HG03064 (cell line): ENCODE results near the gene CHST6.
"Not testable (repeated sequence)": the region's sequence is repeated elsewhere in the genome, so short reads cannot be mapped to it uniquely, and the experiment has no call there.

Experiments used
- ATAC-seq: cut with Tn5 transposase; IDR thresholded peaks from one replicate; pipeline ENCODE4 v1.9.1; 2021; ENCODE audit warnings: low read depth; ENCODE audit not compliant: unreplicated experiment

CHST6 gene

GRCh38 chr16:75495076-75495674 is at the start of gene CHST6:
Gene CHST6 (minus strand): TSS chr16:75495441. CDS start chr16:75479828, 15,613 bp downstream.
- ATAC-seq: no peak

- not testable (repeated sequence) for ATAC-seq
Observed at GRCh38 chr16:75542462-75542861, 47.2 kb upstream of the CHST6 start.

GRCh38 chr16:75541236-75541635 is 46.0 kb upstream of the CHST6 start:
- no peak for ATAC-seq

DNA sequence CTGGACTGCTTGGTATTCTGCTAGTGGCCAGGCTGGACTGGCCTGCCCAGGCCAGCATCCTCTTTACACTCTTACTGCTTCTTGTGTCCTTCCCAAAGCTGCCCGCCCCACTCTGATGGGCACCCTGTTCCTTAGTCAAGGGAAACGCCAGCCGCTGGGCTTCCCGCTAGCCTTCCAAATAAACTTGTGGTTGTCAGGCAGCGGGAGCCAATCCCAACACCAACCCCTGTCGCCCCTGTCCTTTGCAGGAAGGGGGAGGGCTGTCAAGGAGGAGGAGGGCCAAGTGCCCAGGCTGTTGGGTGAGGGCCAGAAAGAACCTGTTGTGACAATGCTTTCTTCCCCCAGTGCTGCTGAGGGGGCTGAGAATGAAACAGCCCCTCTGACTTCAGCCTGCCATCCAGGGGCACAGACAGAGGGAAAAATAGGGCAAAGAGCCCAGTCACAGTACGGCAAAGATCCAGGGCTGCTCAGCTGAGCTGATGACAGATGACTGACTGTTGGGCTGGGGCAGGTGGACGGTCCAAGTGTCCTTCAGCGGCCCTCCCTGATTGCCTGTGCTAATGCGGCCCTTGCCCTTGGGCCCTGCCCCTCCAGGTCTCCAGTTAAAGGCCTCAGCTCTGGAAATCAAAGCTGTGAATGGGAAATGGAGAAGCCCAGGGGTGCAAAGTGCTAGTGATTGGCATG is 43.8 kb upstream of the CHST6 start:
- not testable (repeated sequence) for ATAC-seq

DNA sequence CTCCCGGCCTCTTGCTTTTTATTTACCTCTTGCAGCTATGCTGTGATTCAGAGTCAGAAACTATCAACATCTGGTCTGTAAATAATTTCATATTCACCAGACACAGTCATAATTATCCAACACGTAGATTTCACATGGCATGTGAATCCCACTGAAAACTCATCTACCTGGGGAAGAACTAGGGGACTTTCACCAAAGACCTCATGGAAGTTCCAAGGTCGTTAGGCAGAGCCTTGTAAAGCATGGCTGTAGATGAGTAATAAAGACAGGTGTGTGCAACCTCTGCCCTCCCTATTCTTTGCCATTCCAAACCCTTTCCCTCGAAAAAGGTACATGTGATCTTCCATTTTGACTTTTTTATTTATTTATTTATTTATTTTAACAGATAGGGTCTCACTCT is 42.5 kb upstream of the CHST6 start:
- ATAC-seq: no peak

GRCh38 chr16:75535901-75536300 is 40.7 kb upstream of the CHST6 start, which contains the start of gene CHST5:
Gene CHST5 (minus strand): TSS chr16:75536108. CDS start chr16:75530384, 5,724 bp downstream.
- no peak for ATAC-seq

DNA sequence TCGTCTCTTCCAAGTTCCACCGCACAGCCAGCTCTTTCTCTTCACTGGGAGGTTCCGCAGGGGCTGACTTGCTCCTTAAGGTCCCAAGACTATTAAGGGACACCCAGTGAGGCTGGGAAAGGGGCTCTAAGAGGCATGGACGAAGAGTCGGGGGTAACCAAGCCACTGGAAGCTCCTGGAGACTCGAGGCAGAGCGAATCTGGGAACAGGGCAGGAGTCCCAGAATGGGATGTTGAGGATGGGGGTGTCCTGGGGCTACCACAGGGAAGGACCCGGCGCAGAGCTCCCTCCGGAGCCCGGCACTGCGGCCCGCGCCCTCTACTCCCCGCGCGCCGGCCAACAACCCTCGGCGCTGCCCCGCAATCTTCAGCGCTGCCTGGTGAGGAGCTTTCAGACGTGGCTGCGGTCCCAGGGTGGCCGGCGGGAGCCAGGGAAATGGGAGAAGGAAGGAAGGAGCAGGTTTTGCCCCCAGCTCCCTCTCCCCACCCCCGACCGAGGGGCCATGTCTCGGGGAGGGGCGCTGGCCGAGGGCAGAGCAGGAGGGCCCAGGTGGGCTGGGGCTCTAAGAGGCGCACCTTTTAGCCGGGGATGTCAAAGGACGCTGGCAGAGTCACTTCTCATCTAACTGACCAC is 40.1 kb upstream of the CHST6 start:
- ATAC-seq: no peak

- no peak for ATAC-seq
Observed at GRCh38 chr16:75534560-75535205, 39.4 kb upstream of the CHST6 start.

DNA sequence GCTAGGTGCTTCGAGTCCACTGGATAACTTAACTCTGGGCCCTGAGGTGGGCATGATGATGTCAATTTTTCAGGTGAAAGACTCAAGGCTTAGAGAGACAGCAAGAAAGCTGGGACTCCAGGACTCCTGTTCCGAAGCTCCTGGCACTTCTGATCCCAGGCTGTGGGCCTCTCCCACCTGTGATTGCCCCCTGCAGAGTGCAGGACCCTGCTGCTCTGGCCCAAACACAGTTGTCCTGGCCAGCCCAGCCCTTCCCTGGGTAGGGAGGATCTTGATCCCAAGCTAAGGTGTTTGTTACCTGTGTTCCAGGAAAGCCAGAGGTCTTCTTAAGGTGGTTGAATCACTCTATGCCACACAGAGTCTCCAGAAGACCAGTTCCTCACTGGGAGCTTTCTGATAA is 37.5 kb upstream of the CHST6 start:
- no peak for ATAC-seq

GRCh38 chr16:75532142-75532765 is 37.0 kb upstream of the CHST6 start:
- no peak for ATAC-seq

DNA sequence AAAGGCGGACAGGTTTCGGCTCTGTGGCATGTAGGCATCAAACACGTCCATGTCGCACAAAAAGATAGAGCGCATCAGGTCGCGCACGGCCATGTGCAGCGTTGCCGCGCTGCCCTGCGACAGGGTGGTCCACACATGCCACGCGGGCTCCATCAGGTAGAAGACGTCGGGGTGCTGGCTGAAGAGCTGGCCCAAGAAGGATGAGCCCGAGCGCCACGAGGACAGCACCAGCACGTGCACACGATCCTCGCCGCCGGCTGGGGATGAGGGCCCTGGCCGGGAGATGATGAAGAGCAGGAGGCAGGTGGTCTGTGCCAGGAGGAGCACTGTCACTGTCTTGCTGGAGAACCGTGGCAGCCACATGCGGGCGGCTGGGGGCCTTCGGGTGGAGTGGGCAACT is 34.7 kb upstream of the CHST6 start:
- ATAC-seq: no peak

- ATAC-seq: no peak
Observed at GRCh38 chr16:75529056-75529905, 34.0 kb upstream of the CHST6 start.

DNA sequence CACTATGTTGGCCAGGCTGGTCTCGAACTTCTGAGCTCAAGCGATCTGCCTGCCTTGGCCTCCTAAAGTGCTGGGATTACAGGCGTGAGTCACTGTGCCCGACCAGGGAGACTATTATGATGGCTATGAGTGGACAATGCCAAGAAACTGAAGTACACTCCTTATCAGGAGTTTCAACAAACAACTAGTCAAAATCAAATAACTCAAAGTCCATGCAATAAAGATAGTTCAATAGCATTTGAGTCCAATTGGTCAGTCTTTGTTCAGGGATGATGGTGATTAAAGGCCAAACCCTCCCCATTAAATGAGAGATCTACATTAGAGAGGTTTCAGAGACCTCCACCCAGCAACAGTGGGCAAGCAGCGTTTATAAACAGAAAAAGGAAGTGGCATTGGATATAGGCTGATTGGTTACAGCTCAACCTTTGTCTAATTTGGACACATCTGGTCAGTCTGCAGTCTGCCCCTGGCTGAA is 32.6 kb upstream of the CHST6 start:
- ATAC-seq: no peak

- no peak for ATAC-seq
Observed at GRCh38 chr16:75526032-75526790, 31.0 kb upstream of the CHST6 start.

DNA sequence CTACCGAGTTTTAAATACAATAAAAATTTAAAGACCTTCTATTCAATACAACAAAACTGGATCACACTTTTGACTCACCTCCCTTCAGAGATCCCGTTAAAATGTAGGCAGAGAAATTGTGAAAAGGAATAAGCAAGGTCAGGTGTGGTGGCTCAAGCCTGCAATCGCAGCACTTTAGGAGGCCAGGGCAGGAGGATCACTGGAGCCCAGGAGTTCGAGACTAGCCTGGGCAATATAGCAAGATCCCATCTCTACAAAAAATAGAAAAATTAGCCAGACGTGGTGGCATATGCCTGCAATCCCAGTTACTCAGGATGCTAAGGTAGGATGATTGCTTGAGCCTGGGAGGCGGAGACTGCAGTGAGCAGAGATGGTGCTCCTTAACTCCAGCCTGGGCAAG is 23.9 kb upstream of the CHST6 start:
- ATAC-seq: no peak

- peak; percentile 37 for ATAC-seq
Observed at GRCh38 chr16:75516189-75516966, 21.1 kb upstream of the CHST6 start.

- no peak for ATAC-seq
Observed at GRCh38 chr16:75514296-75514695, 19.1 kb upstream of the CHST6 start.

DNA sequence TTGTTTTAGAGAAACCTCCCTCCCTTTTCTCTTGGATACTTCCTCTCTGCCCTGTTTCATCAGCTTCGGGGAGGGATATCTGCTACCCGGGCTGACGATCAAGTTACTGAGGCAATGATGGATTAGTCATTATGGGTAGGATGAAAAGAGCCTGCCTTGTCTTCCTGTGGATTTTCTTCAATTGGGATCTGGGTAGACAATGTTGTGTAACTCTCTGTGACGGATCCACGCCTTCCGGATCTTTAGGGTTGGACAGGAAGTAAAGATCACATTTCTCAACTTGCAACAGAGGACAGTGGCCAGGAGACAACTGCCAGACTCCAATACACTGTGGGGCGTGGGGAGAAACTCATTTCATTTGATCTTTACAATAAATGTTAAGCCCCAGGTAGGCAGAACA is 11.3 kb upstream of the CHST6 start:
- no peak for ATAC-seq
